8988T (cell line): ENCODE results near the gene RBM19.
A peak's percentile ranks its signal among the peaks of the same experiment; 100 is the strongest.
"Not testable (repeated sequence)": the region's sequence is repeated elsewhere in the genome, so short reads cannot be mapped to it uniquely, and the experiment has no call there.

ENCODE experiments used
- DNase-seq: peaks from one replicate; pipeline ENCODE4 v3.0.0; 2011

The RBM19 gene

GRCh38 chr12:113965951-113966797, at the start of gene RBM19:
Gene RBM19, minus strand, starts transcription at chr12:113966325. Its CDS starts 98 bp downstream, at chr12:113966227.
- DNase-seq = peak; percentile 75

- DNase-seq = no peak
Measured at GRCh38 chr12:114015851-114016250, 49.7 kb upstream of the RBM19 start.

- DNase-seq = no peak
Measured at GRCh38 chr12:114013575-114014345, 47.6 kb upstream of the RBM19 start.

- DNase-seq = no peak
Measured at GRCh38 chr12:114012744-114013431, 46.8 kb upstream of the RBM19 start.

- DNase-seq = no peak
Measured at GRCh38 chr12:114011711-114012110, 45.6 kb upstream of the RBM19 start.

- no peak for DNase-seq
Measured at GRCh38 chr12:114006482-114007425, 40.6 kb upstream of the RBM19 start.

GRCh38 chr12:114004402-114004801, 38.3 kb upstream of the RBM19 start:
- DNase-seq = no peak

GRCh38 chr12:114003286-114003685, 37.2 kb upstream of the RBM19 start:
- no peak for DNase-seq

GRCh38 chr12:114001511-114002340, 35.6 kb upstream of the RBM19 start:
- DNase-seq = no peak

GRCh38 chr12:114000861-114001260, 34.7 kb upstream of the RBM19 start:
- no peak for DNase-seq

- DNase-seq = not testable (repeated sequence)
Measured at GRCh38 chr12:114000261-114000660, 34.1 kb upstream of the RBM19 start.

- DNase-seq = no peak
Measured at GRCh38 chr12:113997365-113997764, 31.2 kb upstream of the RBM19 start.

GRCh38 chr12:113996026-113996425, 29.9 kb upstream of the RBM19 start:
- DNase-seq = no peak

- DNase-seq = no peak
Measured at GRCh38 chr12:113994051-113994450, 27.9 kb upstream of the RBM19 start.

GRCh38 chr12:113992751-113993150, 26.6 kb upstream of the RBM19 start:
- DNase-seq = not testable (repeated sequence)

- DNase-seq = no peak
Measured at GRCh38 chr12:113991224-113992044, 25.3 kb upstream of the RBM19 start.

- DNase-seq = no peak
Measured at GRCh38 chr12:113990250-113991223, 24.4 kb upstream of the RBM19 start.

GRCh38 chr12:113988976-113989375, 22.9 kb upstream of the RBM19 start:
- no peak for DNase-seq

GRCh38 chr12:113988064-113988451, 21.9 kb upstream of the RBM19 start:
- DNase-seq = no peak
